T-helper 2 cell treated with Interferon-gamma antibody and Interleukin-4, amounts not matched to agents 100 ng/mL and 5 ng/mL, for 36 hours (primary cell): ENCODE data around the gene OR1S2. TPM values are rescaled to one million over a fixed set of nuclear protein-coding genes. Genes with fewer than 3 reads are reported as not detected.

ENCODE experiments used
- total RNA-seq: library from RNA; stranded (reverse); gene quantifications from 2 replicates; pipeline ENCODE4 v1.2.3, GENCODE V29; 2022

The OR1S2 gene
- total RNA-seq, 1 donor from 2014 or later: not detected

Other genes with a start within 250 kb of the OR1S2 start
- not detected in 2 replicates for gene OR9Q1, start 180.3 kb downstream of the OR1S2 start, total RNA-seq
- not detected in 2 replicates for gene OR6Q1, start 173.2 kb downstream of the OR1S2 start, total RNA-seq
- gene OR9I1, start 78.6 kb downstream of the OR1S2 start, total RNA-seq: not detected in 2 replicates
- not detected in 2 replicates for gene OR9Q2, start 15.1 kb downstream of the OR1S2 start, total RNA-seq
- gene OR1S1, start 8.6 kb upstream of the OR1S2 start, total RNA-seq: not detected in 2 replicates
- not detected in 2 replicates for gene OR10Q1, start 24.8 kb upstream of the OR1S2 start, total RNA-seq
- gene OR10W1, start 64.1 kb upstream of the OR1S2 start, total RNA-seq: not detected in 2 replicates
- gene OR5B17, start 154.9 kb upstream of the OR1S2 start, total RNA-seq: not detected in 2 replicates
- gene OR5B3, start 202.7 kb upstream of the OR1S2 start, total RNA-seq: not detected in 2 replicates
- not detected in 2 replicates for gene OR5B2, start 224.0 kb upstream of the OR1S2 start, total RNA-seq
- gene OR5B12, start 238.1 kb upstream of the OR1S2 start, total RNA-seq: not detected in 2 replicates